Measurements from ENCODE around the gene EN1. TPM values are rescaled to one million over a fixed set of nuclear protein-coding genes. Genes with fewer than 3 reads are reported as not detected.

EN1 gene
- total RNA-seq, 1 experiment from 2014 or later, result not detected

- no peak for DNase-seq (ENCODE audit: low spot score)
Measured at GRCh38 chr2:118856330-118856977, 9.0 kb upstream of the EN1 start.

- DNase-seq (ENCODE audit: low spot score), result peak; percentile 40
Measured at GRCh38 chr2:118855451-118856279, 8.2 kb upstream of the EN1 start.

GRCh38 chr2:118854507-118855345 lies 7.3 kb upstream of the EN1 start:
- DNase-seq (ENCODE audit: low spot score), result no peak

GRCh38 chr2:118853651-118854291 lies 6.3 kb upstream of the EN1 start:
- DNase-seq (ENCODE audit: low spot score), result no peak

- no peak for DNase-seq (ENCODE audit: low spot score)
Measured at GRCh38 chr2:118853129-118853640, 5.7 kb upstream of the EN1 start.

- DNase-seq (ENCODE audit: low spot score), result no peak
Measured at GRCh38 chr2:118852605-118853128, 5.2 kb upstream of the EN1 start.

- no peak for DNase-seq (ENCODE audit: low spot score)
Measured at GRCh38 chr2:118851650-118852049, 4.2 kb upstream of the EN1 start.

- DNase-seq (ENCODE audit: low spot score), result no peak
Measured at GRCh38 chr2:118850901-118851415, 3.5 kb upstream of the EN1 start.

GRCh38 chr2:118850168-118850900 lies 2.9 kb upstream of the EN1 start:
- no peak for DNase-seq (ENCODE audit: low spot score)

- no peak for DNase-seq (ENCODE audit: low spot score)
Measured at GRCh38 chr2:118849226-118850167, 2.0 kb upstream of the EN1 start.

GRCh38 chr2:118848381-118849225 lies 1.2 kb upstream of the EN1 start:
- no peak for DNase-seq (ENCODE audit: low spot score)

- no peak for DNase-seq (ENCODE audit: low spot score)
Measured at GRCh38 chr2:118847762-118848172, 319 bp upstream of the EN1 start.

GRCh38 chr2:118846442-118846952 lies 951 bp downstream of the EN1 start:
- DNase-seq (ENCODE audit: low spot score), result no peak

GRCh38 chr2:118845522-118846441 lies 1.7 kb downstream of the EN1 start:
- DNase-seq (ENCODE audit: low spot score), result no peak

- DNase-seq (ENCODE audit: low spot score), result no peak
Measured at GRCh38 chr2:118845005-118845521, 2.4 kb downstream of the EN1 start.

GRCh38 chr2:118844261-118845004 lies 3.0 kb downstream of the EN1 start:
- DNase-seq (ENCODE audit: low spot score), result no peak
